ENCODE data around the gene FAM186B. TPM values are rescaled to one million over a fixed set of nuclear protein-coding genes. Genes with fewer than 3 reads are reported as not detected.

Gene FAM186B
- polyA plus RNA-seq, 6 donors from 2014 or later: 0.16 to 0.21 (median 0.17) TPM; not detected in 3

DNA sequence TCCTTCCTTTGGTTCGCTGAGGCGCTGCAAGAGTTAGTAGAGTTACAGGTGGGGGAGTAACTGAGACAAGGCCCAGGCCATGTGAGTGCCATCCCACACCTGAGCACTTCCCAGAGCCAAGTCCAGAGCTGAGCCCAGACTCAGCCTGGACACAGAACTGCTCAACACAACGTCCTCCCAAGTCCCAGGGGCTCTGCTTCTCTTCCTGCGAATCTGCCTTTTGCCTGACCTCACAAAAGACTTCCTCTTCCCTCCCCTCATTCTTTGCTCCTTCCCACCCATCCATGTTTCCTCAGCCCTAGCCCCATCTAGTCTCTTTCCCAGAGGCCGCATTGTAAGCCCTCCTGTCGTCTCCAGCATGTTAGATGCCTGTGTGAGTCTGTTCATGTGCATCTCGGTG lies 20.8 kb downstream of the FAM186B start:
- ATAC-seq (ENCODE audit: low read depth in 2 of 2) (no peak), DNase-seq (no peak)
- H3K27ac Mint-ChIP-seq: peak overlapping the region in 2 of 6 donors; percentile 47 to 68
- H3K9me3 Mint-ChIP-seq: no peaks in the 10 kb centered on the region
- peaks cover 6 to 29% (median 18%) of the 10 kb centered on the region in 3 donors for H3K4me1 Mint-ChIP-seq
- H3K4me3 Mint-ChIP-seq: peak overlapping the region in 1 of 8 donors; percentile 55
- no peaks in the 10 kb centered on the region for H3K27me3 Mint-ChIP-seq
- peaks cover 11 to 19% of the 10 kb centered on the region in 2 donors for H3K36me3 Mint-ChIP-seq

DNA sequence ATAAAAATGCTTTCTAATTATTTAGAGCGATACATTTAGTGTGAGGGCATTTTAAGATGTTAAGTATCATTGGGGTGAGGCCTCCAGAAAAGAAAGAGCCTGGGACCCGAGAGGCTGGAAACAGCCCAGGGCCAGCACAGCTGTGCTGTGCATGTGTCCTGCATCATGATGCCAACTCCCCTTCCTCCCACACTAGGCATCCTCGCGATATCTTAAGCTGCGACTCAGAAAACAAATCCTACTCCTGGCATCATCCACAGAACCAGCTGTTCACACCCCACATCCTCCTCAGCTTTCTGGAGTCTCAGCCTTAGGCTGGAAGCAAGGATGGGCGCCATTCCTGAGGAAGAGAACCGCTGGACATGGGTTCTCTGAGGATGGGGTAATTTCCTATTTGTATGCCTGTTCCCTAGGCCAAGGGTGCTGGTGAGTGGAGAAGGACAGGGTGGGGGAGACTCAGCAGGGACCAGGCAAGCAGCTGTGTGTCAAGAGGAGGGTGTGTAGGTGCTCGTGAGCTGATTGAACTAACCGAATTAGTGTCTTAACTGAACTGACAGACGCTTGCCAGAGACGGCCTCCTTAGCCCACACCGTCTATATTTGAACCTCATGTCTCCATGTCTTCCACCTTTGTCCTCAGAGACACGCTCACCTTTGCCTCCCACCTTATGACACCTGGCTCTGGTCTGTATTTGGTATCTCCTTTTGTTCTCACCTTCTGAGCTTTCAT lies 21.9 kb downstream of the FAM186B start:
- peaks cover 11 to 23% of the 10 kb centered on the region in 2 donors for H3K36me3 Mint-ChIP-seq
- H3K27ac Mint-ChIP-seq: peak overlapping the region in 1 of 6 donors; percentile 82
- no peak overlapping the region for H3K4me3 Mint-ChIP-seq
- H3K27me3 Mint-ChIP-seq: no peaks in the 10 kb centered on the region
- DNase-seq: no peak
- H3K4me1 Mint-ChIP-seq: peaks cover 6 to 35% (median 18%) of the 10 kb centered on the region in 3 donors
- H3K9me3 Mint-ChIP-seq: no peaks in the 10 kb centered on the region
- no peak for ATAC-seq (ENCODE audit: low read depth in 2 of 2)

DNA sequence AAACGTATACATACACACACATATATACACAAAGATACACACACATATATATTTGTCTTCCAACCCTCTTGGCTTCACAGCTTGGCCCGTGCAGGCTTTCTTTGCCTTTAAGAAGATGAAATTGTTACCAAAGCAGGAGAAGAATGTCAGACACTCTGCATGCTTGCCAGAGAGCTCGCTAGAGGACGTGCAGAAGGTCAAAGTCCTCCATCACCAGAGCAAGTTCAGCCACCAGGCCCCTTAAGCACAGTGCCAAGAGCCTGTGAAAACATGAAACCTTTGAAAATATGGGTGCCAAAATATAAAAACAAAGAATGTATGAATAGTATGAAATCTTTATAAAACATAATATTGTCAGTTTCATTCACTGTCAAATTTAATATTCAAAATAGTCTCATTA lies 22.6 kb downstream of the FAM186B start:
- H3K36me3 Mint-ChIP-seq: peaks cover 12 to 23% of the 10 kb centered on the region in 2 donors
- H3K9me3 Mint-ChIP-seq: no peaks in the 10 kb centered on the region
- no peaks in the 10 kb centered on the region for H3K27me3 Mint-ChIP-seq
- no peak overlapping the region for H3K27ac Mint-ChIP-seq
- DNase-seq (no peak), ATAC-seq (ENCODE audit: low read depth in 2 of 2) (no peak)
- peaks cover 6 to 36% (median 18%) of the 10 kb centered on the region in 3 donors for H3K4me1 Mint-ChIP-seq
- no peak overlapping the region for H3K4me3 Mint-ChIP-seq

DNA sequence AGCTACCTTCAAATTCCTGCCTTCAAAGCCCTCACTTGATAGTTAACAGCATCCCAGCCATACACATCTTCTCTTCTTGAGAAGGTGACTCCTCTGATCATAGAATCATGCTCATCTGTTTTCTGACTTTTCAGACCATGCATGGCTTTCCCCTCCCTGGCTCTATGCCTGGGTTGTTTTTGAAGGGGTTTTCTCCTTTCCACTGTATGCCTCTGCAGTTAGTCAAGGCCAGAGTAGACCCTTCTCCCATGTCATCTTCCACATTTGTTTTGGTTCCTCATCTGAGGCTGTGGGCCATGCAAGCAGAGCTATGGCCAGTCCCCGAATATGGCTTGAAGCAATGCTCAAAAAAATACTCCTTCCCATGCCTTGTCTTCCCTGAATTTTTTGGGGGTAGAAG lies 23.2 kb downstream of the FAM186B start:
- Mint-ChIP-seq H3K36me3 (peaks cover 19 to 23% of the 10 kb centered on the region in 2 donors), H3K27me3 (no peaks in the 10 kb centered on the region), H3K9me3 (no peaks in the 10 kb centered on the region), H3K27ac (peak overlapping the region in 1 of 6 donors; percentile 48), H3K4me3 (peak overlapping the region in 1 of 8 donors; percentile 7), H3K4me1 (peaks cover 8 to 36% (median 18%) of the 10 kb centered on the region in 3 donors)
- DNase-seq (no peak), ATAC-seq (ENCODE audit: low read depth in 2 of 2) (no peak)

DNA sequence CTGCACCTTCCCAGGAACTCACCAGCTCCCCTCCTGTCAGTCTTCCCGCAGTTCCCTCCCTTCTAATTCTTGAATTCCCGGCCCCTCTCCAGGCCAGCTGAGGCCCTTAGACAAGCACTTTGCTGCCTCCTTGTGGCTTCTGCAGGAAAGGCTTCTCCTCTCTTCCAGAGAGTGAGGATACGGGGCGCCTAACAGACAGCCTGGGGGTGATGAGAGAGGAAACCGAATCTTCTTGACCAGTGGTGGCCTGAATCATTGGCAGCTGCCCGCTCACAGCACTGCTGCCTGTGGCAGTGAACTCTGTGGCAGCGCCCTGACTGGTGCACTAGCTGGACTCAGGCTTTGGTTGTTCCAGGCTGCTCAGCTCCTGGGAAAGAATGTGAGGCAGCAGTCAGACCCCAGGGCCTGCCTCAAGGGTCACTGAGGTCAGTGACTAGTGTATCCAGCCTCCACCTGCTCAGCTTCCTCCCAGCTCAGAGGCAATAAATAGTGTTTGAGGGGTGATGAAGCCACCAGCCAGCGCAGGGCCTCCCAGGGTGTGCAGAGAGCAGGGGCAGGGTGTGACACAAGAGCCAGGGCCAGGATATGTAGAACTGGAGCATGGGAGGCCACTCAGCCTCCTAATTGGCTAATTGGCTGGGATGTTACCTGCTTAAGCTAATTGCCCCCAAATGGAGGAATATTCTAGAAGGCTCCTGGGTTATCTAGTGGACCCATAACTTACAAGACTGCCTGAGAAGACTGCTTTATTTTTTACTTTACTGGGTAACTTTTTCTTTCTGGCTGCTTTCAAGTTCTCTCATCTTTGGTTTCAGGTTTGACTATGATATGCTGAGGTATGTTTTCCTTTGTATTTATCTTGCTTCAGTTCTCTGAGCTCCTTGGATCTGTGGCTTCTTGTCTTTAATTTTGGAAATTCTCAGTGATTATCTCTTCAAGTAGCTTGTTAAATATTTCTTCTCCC lies 24.6 kb downstream of the FAM186B start:
- Mint-ChIP-seq H3K9me3 (no peaks in the 10 kb centered on the region), H3K4me1 (peaks cover 8 to 36% (median 22%) of the 10 kb centered on the region in 3 donors), H3K36me3 (peaks cover 23 to 28% of the 10 kb centered on the region in 2 donors), H3K27ac (peak overlapping the region in 1 of 6 donors; percentile 12), H3K27me3 (no peaks in the 10 kb centered on the region), H3K4me3 (no peak overlapping the region)
- ATAC-seq (ENCODE audit: low read depth in 2 of 2) (peak; percentile 47 to 61), DNase-seq (peak; percentile 33)

DNA sequence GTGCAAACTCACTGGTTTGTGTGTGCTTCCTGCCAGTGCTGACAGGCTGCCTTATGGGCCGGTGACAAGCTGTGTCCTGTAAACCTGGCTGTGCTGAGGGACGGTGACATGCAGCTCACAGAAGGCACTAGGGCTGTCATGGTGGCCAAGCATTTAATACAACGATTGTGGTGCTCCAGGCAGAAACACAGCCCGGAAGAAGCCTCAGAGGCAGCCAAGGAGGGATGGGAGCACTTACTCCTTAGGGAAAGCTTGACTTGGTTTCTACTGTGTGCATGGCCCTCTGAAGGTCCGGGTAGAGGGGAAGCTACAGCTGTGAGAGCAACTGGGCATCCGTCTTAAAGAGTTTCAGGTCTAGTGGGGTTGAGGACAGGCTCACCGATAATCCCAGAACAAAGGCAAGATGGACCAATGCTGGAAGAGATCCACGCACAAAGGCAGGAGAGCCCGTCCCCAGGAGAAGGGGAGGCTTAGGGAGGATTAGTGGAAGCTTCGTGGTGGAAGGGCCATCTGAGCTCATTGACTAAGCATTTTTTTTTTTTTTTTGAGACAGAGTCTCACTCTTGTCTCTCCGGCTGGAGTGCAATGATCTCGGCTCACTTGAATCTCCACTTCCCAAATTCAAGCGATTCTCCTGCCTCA lies 26.8 kb downstream of the FAM186B start:
- DNase-seq (no peak), ATAC-seq (ENCODE audit: low read depth in 2 of 2) (no peak)
- no peak overlapping the region for H3K27ac Mint-ChIP-seq
- peaks cover 9 to 21% of the 10 kb centered on the region in 2 donors for H3K36me3 Mint-ChIP-seq
- H3K27me3 Mint-ChIP-seq: no peaks in the 10 kb centered on the region
- no peaks in the 10 kb centered on the region for H3K9me3 Mint-ChIP-seq
- peaks cover 8 to 36% (median 22%) of the 10 kb centered on the region in 3 donors for H3K4me1 Mint-ChIP-seq
- H3K4me3 Mint-ChIP-seq: no peak overlapping the region

DNA sequence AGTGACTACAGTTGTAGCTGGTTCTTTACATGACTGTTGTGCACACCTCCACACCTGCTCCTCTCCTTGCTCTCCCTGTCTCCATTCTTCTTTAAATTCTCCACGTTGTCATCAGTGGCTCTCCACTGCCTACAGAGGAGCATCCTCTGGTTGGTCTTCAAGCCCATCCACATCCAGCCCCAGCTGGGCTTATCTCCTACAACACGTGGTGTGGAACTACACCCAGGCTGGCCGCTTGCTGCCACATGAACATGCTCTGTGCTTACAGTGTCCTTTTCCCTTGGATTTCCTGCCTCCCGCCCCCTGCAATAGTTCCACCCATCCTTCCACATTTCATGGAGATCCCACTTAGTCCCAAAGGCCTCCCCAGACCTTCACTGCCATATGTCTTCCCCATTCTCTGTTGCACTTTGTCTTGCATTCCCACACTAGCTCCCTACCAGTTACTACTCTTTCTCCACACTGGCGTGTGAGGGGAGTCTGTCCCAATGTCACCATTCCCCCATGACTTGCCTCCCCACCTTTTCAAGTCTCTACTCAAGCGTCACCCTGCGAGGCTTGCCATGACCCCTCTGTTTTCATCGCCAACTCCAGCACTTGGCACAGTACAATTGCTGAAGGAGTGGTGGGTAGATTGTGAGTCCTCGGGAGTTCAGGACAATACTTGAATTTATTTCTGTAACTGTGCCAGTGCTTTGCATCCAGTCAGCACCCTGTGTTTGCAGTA lies 27.7 kb downstream of the FAM186B start:
- Mint-ChIP-seq H3K4me1 (peaks cover 8 to 35% (median 22%) of the 10 kb centered on the region in 3 donors), H3K27me3 (no peaks in the 10 kb centered on the region), H3K36me3 (peaks cover 7 to 21% of the 10 kb centered on the region in 2 donors), H3K4me3 (no peak overlapping the region), H3K9me3 (no peaks in the 10 kb centered on the region), H3K27ac (peak overlapping the region in 1 of 6 donors; percentile 31)
- ATAC-seq (ENCODE audit: low read depth in 2 of 2) (no peak), DNase-seq (no peak)

DNA sequence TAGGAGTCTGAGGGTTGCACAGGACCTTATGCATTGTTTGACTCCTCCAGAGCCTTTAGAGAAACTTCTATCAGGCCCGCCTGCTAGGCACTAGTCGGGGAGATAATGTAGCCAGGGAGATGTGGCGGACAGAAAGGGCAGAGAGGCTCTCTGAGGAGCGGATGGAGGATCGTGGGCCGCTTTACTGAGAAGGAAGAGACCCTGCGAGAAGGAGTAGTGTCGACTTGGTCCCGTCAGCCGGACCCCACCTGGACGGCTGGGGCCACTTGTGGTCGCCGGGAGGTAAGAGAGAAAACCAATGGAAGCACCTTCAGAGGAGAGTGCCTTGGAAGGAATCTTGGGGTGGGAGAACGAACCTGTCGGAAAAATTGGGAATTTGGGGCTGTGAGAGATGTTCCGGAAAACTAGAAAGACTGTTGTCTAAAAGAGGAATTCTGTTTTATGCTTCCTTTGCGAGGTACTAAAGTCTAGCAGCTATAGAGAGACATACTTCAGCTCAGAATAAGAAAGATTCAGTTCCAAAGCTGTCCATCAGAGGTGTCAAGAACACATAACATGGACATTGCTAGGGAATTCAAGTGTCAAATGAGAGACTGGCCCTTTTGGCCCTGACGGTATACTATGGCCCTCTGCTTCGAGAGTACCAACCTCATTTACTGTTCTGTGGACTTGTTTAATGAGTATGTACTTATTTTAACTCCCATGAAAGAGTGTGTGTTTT lies 36.8 kb downstream of the FAM186B start:
- Mint-ChIP-seq H3K4me3 (peak overlapping the region; percentile 98 to 100 (median 99)), H3K27me3 (no peaks in the 10 kb centered on the region), H3K9me3 (no peaks in the 10 kb centered on the region), H3K36me3 (peaks cover 0 to 7% of the 10 kb centered on the region in 2 donors), H3K4me1 (peaks cover 42 to 47% (median 47%) of the 10 kb centered on the region in 3 donors), H3K27ac (peak overlapping the region; percentile 97 to 99 (median 98))
- DNase-seq (no peak), ATAC-seq (ENCODE audit: low read depth in 2 of 2) (peak; percentile 11 to 16)

DNA sequence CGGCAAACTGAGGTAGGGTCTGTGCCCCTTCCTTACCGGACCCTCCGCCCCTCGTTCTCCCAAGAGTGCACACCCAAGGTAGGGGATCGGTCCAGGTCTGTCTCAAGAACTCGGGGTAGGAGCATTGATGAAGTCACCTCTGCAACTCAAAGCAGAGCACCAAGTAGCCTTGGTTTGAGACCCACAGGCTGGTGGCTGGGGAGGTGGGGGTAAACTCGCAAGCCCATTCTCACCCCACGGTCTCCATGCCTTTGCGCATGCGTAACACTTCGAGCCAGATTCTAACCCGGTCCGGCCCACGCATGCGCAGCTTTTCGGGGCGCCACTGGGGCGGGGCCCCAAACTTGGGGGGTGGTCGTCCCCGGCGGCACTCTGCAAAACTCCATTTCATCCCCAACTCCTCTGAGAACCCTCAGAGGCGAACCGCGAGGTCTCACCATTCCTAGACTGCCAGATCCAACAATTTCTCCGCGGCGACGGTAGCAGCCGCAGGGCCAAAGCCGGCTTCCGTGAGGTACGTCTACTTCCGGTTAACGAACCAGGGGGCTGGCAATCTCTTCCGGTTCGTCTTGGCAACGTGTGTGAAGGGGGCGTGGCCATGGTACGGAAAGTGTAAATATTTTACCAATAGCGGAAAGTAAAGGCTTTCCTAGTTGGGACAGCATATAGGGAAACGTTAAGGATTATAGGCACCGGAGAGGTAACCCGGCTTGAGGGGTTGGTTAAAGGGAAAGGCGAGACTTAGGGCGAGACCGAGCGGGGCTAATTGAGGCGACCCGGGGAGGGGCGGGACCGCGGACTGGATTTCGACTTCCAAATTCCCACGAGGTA lies 37.6 kb downstream of the FAM186B start, which contains the start of gene MCRS1:
MCRS1 (minus strand) TSS at position 532 of the 831 bp plus-strand sequence. CDS start 1,411 bp downstream, outside the sequence.
- Mint-ChIP-seq H3K27me3 (no peaks in the 10 kb centered on the region), H3K4me3 (peak within 1 kb of the TSS; percentile 98 to 100 (median 99)), H3K9me3 (no peaks in the 10 kb centered on the region), H3K36me3 (peaks cover 0 to 7% of the 10 kb centered on the region in 2 donors), H3K27ac (peak within 1 kb of the TSS; percentile 97 to 99 (median 98)), H3K4me1 (peaks cover 42 to 47% (median 47%) of the 10 kb centered on the region in 3 donors)
- DNase-seq (peak; percentile 89), ATAC-seq (ENCODE audit: low read depth in 2 of 2) (peak; percentile 93 to 94)

DNA sequence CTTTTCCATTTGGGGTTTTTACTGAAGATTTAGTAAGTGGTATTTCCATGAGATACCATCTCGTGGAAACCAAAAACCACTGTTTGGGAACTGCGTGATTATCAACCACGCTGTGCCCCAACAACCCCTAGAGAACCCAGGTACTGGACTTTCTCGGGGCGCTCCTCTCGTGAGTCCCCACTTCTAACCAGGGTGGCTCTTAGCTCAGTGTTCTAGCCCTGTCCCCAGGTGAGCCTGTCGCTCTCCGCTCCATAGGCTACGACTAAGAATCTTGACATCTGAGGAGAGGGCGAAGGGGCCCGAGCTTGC lies 38.2 kb downstream of the FAM186B start:
- peak overlapping the region; percentile 98 to 100 (median 99) for H3K4me3 Mint-ChIP-seq
- peak in 1 of 2 donors; percentile 1 for ATAC-seq (ENCODE audit: low read depth in 2 of 2)
- H3K4me1 Mint-ChIP-seq: peaks cover 42 to 47% (median 47%) of the 10 kb centered on the region in 3 donors

DNA sequence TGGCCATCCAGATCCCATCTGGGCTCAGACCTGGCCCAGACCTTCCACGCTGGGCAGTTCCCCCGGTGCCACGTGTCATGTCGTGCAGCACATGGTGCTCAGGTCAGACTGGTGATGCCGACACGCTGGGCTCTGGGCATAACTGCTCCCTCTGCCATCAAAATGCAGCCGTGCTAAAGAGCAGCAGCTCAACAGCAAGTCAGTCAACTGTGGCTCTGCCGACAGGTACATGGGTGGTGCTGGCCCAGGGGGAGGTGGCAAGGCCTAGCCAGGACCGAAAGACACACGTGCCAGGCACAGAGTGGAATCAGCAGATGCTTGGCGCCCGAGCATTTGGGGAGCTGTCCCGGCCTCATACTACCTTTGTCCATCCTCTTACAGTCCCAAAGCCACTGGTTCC lies 39.1 kb downstream of the FAM186B start:
- ATAC-seq (ENCODE audit: low read depth in 2 of 2): no peak
- Mint-ChIP-seq H3K27ac (peak overlapping the region in 2 of 6 donors; percentile 7 to 98), H3K27me3 (no peaks in the 10 kb centered on the region), H3K36me3 (peaks cover 4 to 15% of the 10 kb centered on the region in 2 donors), H3K4me1 (peaks cover 35 to 47% (median 40%) of the 10 kb centered on the region in 3 donors), H3K9me3 (no peaks in the 10 kb centered on the region), H3K4me3 (peak overlapping the region in 6 of 8 donors; percentile 54 to 99 (median 88))
- no peak for DNase-seq

More for the DNA sequence above, 38.2 kb downstream of the FAM186B start:
- Mint-ChIP-seq H3K27ac (peak overlapping the region; percentile 97 to 99 (median 98)), H3K36me3 (peaks cover 2 to 12% of the 10 kb centered on the region in 2 donors), H3K9me3 (no peaks in the 10 kb centered on the region), H3K27me3 (no peaks in the 10 kb centered on the region)
- DNase-seq: no peak

All from naive B cell (primary cell).